Chondrocyte (in vitro differentiated cells): Measurements from ENCODE around the gene UNC13B. TPM values are rescaled to one million over a fixed set of nuclear protein-coding genes. Genes with fewer than 3 reads are reported as not detected.

ENCODE experiments used
- DNase-seq: peaks from one replicate; pipeline ENCODE4 v3.0.0; 2021; ENCODE audit warnings: mixed read lengths, low spot score
- H3K27ac Mint-ChIP-seq: one replicate; pipeline ENCODE4 v1.8.0; 2021; ENCODE audit warnings: mild to moderate bottlenecking, moderate library complexity, mixed read lengths; ENCODE audit not compliant: unreplicated experiment
- H3K27me3 Mint-ChIP-seq: 2 replicates; pipeline ENCODE4 v1.8.0; 2021; ENCODE audit warnings: low read depth, mixed read lengths
- H3K36me3 Mint-ChIP-seq: 2 replicates; pipeline ENCODE4 v1.8.0; 2021; ENCODE audit warnings: low read depth, mixed read lengths
- H3K4me1 Mint-ChIP-seq: 2 replicates; pipeline ENCODE4 v1.8.0; 2021; ENCODE audit warnings: low read depth, mild to moderate bottlenecking, mixed read lengths
- H3K4me3 Mint-ChIP-seq: one replicate; pipeline ENCODE4 v1.8.0; 2021; ENCODE audit warnings: mild to moderate bottlenecking, moderate library complexity, mixed read lengths; ENCODE audit not compliant: unreplicated experiment
- H3K9me3 Mint-ChIP-seq: 2 replicates; pipeline ENCODE4 v1.8.0; 2021; ENCODE audit warnings: low read depth, mixed read lengths
- long read RNA-seq: library from polyadenylated mRNA; stranded (forward); transcript quantifications from one replicate; pipeline ENCODE4 v2.0.0, GENCODE V29; 2021
- total RNA-seq: library from RNA; stranded (reverse); gene quantifications from 3 replicates; pipeline ENCODE4 v1.2.1, GENCODE V29; 2021
- TF ChIP-seq, protein P1 (sequence below): fragments of 200-600 bp; sonication (generic); IDR thresholded peaks from 2 replicates; pipeline ENCODE4 v1.5.0; 2021; ENCODE audit warnings: antibody characterized with exemption, mild to moderate bottlenecking, moderate library complexity

UNC13B gene
- total RNA-seq = 29.8 to 32.8 TPM (median 31.8 TPM) in 3 replicates
- long read RNA-seq, full-length matches to known transcripts = 11 of 28 reads
- long read RNA-seq, partial matches to known transcripts = 12 of 28 reads
- long read RNA-seq, other reads (novel, unspliced or antisense) = 5 of 28 reads

DNA sequence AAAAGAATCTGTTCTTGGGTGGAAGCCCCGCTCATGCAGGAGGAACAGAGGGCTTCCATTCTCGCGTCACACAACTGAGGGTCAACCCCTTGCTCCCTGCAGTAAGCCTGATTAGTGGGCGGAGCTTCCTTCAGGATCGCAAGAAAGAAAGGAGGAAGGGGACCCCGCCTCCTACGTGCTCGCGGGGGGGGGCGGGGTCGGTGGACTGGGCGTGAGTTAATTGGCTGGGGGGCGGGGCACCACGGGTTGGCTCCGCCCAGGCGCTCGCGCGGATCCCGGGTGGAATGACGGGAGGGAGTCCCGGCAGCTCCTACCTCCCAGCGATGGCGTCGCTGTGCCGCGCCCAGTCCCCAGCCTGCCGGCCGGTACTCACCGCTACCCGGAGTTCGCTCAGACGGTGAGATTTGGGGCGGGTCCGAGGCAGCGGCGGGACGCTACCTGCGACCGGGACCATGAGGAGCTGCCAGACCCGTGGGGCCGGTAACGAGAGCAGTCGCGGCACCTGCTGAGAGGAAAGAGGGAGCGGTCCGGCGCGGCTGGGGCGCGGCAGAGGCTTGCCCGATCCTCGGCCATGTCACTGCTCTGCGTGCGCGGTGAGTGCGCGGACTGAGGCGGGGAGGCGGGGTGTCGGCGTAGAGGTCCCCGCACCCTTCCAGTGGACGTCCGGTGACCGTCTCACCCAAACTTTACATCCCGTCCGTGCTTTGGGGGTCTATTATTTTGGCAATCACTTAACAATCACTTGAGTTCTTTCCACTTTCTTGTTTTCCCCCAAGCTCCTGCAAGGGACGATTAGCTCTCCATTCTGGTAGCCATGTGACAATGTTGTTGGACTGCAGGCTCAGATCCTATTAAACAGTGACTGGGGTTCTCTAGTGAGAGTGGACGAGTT lies at the start of gene UNC13B:
TSS of gene UNC13B (plus strand) at position 297 of the 892 bp plus-strand sequence. CDS start at position 572, 275 bp downstream.
- Mint-ChIP-seq H3K4me3 (peak within 1 kb of the TSS; percentile 93), H3K9me3 (no peaks in the 10 kb centered on the region), H3K36me3 (no peaks in the 10 kb centered on the region), H3K27me3 (no peaks in the 10 kb centered on the region), H3K27ac (peak within 1 kb of the TSS; percentile 93), H3K4me1 (peaks cover 29% of the 10 kb centered on the region)
- DNase-seq = peak; percentile 96
- TF ChIP-seq, protein P1, sequence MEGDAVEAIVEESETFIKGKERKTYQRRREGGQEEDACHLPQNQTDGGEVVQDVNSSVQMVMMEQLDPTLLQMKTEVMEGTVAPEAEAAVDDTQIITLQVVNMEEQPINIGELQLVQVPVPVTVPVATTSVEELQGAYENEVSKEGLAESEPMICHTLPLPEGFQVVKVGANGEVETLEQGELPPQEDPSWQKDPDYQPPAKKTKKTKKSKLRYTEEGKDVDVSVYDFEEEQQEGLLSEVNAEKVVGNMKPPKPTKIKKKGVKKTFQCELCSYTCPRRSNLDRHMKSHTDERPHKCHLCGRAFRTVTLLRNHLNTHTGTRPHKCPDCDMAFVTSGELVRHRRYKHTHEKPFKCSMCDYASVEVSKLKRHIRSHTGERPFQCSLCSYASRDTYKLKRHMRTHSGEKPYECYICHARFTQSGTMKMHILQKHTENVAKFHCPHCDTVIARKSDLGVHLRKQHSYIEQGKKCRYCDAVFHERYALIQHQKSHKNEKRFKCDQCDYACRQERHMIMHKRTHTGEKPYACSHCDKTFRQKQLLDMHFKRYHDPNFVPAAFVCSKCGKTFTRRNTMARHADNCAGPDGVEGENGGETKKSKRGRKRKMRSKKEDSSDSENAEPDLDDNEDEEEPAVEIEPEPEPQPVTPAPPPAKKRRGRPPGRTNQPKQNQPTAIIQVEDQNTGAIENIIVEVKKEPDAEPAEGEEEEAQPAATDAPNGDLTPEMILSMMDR = peak; percentile 69

DNA sequence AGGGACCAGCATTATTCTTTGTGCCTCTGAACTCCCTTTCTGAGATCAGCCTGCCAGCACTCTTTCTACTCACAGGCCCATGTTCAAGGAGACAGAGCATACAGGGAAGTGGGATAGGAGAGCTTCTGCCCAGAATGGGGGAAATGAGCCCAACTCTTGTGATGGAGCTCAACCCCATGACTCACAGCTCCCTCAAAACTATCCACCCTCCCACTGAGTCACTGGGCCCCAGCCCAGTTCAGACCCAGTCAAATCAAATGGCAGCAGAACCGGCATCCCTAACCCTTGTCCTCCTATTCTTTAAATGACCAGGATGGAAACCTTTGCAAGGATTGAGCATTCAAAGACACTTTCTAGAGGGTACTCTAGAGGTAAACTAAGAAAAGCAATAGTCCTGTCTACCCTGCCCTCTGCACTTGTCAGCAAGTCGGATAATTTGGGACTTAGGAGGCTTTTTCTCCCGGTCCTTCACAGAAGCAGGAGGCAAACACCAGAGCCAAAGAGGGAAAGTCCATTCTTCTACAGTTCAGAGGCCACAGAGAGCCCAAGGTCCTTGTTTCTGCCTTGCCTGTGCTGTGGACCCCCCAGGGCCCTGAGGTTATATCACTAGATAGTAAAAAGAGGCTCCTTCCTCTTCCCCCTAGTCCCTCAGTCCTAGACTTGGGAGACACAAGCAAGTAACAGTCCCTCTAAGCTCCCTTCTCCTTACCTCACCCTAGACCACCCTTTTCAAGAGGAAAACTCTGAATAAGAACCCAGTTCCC lies 49.4 kb upstream of the UNC13B start:
- Mint-ChIP-seq H3K27ac (peak overlapping the region; percentile 96), H3K4me3 (peak overlapping the region; percentile 86), H3K9me3 (no peaks in the 10 kb centered on the region), H3K27me3 (no peaks in the 10 kb centered on the region), H3K36me3 (peaks cover 4% of the 10 kb centered on the region), H3K4me1 (peaks cover 65% of the 10 kb centered on the region)
- TF ChIP-seq, protein P1 = no peak
- DNase-seq = no peak

- Mint-ChIP-seq H3K36me3 (no peaks in the 10 kb centered on the region), H3K27ac (peak overlapping the region; percentile 94), H3K4me3 (peak overlapping the region; percentile 98), H3K4me1 (peaks cover 59% of the 10 kb centered on the region), H3K27me3 (no peaks in the 10 kb centered on the region), H3K9me3 (no peaks in the 10 kb centered on the region)
- TF ChIP-seq, protein P1 = no peak
- DNase-seq = no peak
Observed at GRCh38 chr9:35114113-35114839, 47.5 kb upstream of the UNC13B start.

DNA sequence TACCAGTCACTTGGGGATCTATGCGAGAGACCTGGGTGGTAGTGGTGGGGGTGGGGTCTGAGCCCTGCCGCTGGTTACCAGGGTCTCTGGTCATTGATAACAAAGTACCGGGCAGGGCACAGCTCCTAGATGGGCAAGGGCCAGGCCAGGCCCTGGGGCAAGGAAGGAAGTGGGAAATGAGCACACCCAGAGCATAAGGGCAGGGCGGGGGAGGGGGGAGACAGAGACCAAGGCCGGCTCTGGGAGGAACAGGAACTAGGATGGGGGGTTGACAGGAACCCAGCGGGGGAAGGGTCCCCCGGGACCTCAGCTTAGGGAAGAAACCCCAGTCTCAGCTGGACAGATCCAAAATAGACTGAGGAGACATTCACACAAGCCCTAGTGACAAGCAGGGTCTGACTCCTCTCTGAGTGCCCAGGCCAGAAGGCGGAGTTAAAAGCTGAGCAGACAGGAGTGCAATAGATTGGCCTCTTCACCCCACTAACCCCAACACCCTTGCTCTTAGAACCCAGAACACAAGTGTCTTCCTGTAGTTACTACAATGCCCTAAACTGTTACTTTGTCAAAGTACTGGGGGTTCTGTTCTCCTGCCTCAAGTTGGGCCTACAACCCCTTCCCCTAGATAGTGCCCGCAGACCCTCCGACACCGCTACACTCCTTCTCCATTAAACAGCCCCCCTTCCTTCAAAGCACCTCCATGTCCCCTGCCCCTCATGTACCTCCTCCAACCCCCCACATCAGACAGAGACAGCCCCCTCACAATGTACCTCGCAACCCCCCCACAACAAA lies 46.8 kb upstream of the UNC13B start:
- Mint-ChIP-seq H3K27ac (peak overlapping the region; percentile 94), H3K4me1 (peaks cover 51% of the 10 kb centered on the region), H3K4me3 (peak overlapping the region; percentile 98), H3K9me3 (no peaks in the 10 kb centered on the region), H3K36me3 (no peaks in the 10 kb centered on the region), H3K27me3 (no peaks in the 10 kb centered on the region)
- no peak for DNase-seq
- TF ChIP-seq, protein P1 = no peak
